Muscle layer of duodenum (tissue), 2 donors: ENCODE data around the gene SDC3.
A peak's percentile ranks its signal among the peaks of the same experiment; 100 is the strongest.

Experiments used
- H3K27ac ChIP-seq: one replicate; pipeline ENCODE4 v1.7.0; 2013; ENCODE audit warnings: mild to moderate bottlenecking, low read length
- H3K27me3 ChIP-seq: one replicate; pipeline ENCODE4 v1.7.0; 2013; ENCODE audit warnings: low read depth, mild to moderate bottlenecking, control low read depth, low read length
- H3K36me3 ChIP-seq, 2 donors: one replicate each; pipeline ENCODE4 v1.7.0; 2013; ENCODE audit warnings: low read length in 2 of 2, control low read depth in 1 of 2, mild to moderate bottlenecking in 1 of 2; ENCODE audit not compliant: insufficient read depth in 2 of 2, control insufficient read depth in 1 of 2
- H3K4me1 ChIP-seq, 2 donors: one replicate each; pipeline ENCODE4 v1.7.0; 2013; ENCODE audit warnings: low read length in 2 of 2, mild to moderate bottlenecking in 2 of 2, control low read depth in 1 of 2, moderate library complexity in 1 of 2; ENCODE audit not compliant: insufficient read depth in 2 of 2, control insufficient read depth in 1 of 2
- H3K4me3 ChIP-seq, 2 donors: one replicate each; pipeline ENCODE4 v1.7.0; 2013; ENCODE audit warnings: low read length in 2 of 2, low read depth in 1 of 2, mild to moderate bottlenecking in 1 of 2
- H3K9me3 ChIP-seq, 2 donors: one replicate each; pipeline ENCODE4 v1.7.0; 2013; ENCODE audit warnings: low read length in 2 of 2, control low read depth in 1 of 2, mild to moderate bottlenecking in 1 of 2; ENCODE audit not compliant: control insufficient read depth in 1 of 2
- donor health status: healthy.

The SDC3 gene

GRCh38 chr1:30823969-30824735, 84.4 kb downstream of the SDC3 start:
- no peaks in the 10 kb centered on the region for H3K27me3 ChIP-seq
- H3K4me3 ChIP-seq: peak overlapping the region; percentile 45 to 51
- no peaks in the 10 kb centered on the region for H3K9me3 ChIP-seq
- H3K27ac ChIP-seq: peak overlapping the region; percentile 93
- H3K36me3 ChIP-seq: no peaks in the 10 kb centered on the region
- H3K4me1 ChIP-seq: peaks cover 15 to 38% of the 10 kb centered on the region in 2 donors

GRCh38 chr1:30823627-30823968, 85.0 kb downstream of the SDC3 start:
- H3K9me3 ChIP-seq: no peaks in the 10 kb centered on the region
- peak overlapping the region in 1 of 2 donors; percentile 51 for H3K4me3 ChIP-seq
- peak overlapping the region; percentile 93 for H3K27ac ChIP-seq
- H3K4me1 ChIP-seq: peaks cover 15 to 38% of the 10 kb centered on the region in 2 donors
- no peaks in the 10 kb centered on the region for H3K36me3 ChIP-seq
- H3K27me3 ChIP-seq: no peaks in the 10 kb centered on the region

- Histone ChIP-seq H3K36me3 (no peaks in the 10 kb centered on the region), H3K27me3 (no peaks in the 10 kb centered on the region), H3K9me3 (no peaks in the 10 kb centered on the region), H3K4me3 (peak overlapping the region in 1 of 2 donors; percentile 51), H3K4me1 (peaks cover 15 to 39% of the 10 kb centered on the region in 2 donors), H3K27ac (peak overlapping the region; percentile 93)
These were observed 85.5 kb downstream of the SDC3 start for GRCh38 chr1:30822966-30823581.

- Histone ChIP-seq H3K4me3 (no peak overlapping the region), H3K36me3 (no peaks in the 10 kb centered on the region), H3K27me3 (no peaks in the 10 kb centered on the region), H3K27ac (peak overlapping the region; percentile 12), H3K9me3 (no peaks in the 10 kb centered on the region), H3K4me1 (peaks cover 21 to 45% of the 10 kb centered on the region in 2 donors)
These were observed 86.6 kb downstream of the SDC3 start for GRCh38 chr1:30822006-30822405.

- no peaks in the 10 kb centered on the region for H3K9me3 ChIP-seq
- H3K4me1 ChIP-seq: peaks cover 26 to 58% of the 10 kb centered on the region in 2 donors
- H3K36me3 ChIP-seq: no peaks in the 10 kb centered on the region
- no peak overlapping the region for H3K4me3 ChIP-seq
- H3K27me3 ChIP-seq: no peaks in the 10 kb centered on the region
- H3K27ac ChIP-seq: peak overlapping the region; percentile 4
These were observed 88.3 kb downstream of the SDC3 start for GRCh38 chr1:30820299-30820698.
